UCSD-AML1 (cell line): ENCODE data around the gene RHOF.

Experiments
- DNase-seq: peaks from one replicate; lab custom pipeline; 2025; ENCODE audit not compliant: unreplicated experiment; lab: John Stamatoyannopoulos, UW

RHOF gene, protein sequence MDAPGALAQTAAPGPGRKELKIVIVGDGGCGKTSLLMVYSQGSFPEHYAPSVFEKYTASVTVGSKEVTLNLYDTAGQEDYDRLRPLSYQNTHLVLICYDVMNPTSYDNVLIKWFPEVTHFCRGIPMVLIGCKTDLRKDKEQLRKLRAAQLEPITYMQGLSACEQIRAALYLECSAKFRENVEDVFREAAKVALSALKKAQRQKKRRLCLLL

DNA sequence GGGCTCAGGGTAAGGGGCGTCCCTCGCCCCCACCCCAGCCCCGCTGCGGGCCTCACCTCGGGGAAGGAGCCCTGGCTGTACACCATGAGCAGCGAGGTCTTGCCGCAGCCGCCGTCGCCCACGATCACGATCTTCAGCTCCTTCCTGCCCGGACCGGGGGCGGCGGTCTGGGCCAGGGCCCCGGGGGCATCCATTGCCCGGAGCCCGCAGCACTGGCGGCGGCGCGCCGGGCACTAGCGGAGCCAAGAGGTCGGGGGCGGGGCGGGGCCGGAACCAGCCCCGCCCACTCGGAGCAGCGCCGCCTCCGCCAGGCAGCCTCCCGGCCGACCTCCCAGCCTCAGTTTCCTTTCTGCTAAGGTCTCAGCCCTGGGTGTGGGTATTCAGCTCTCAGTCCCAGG lies at the start of gene RHOF:
Gene RHOF (minus strand): TSS at position 249 of the 398 bp plus-strand sequence. CDS start 55 bp downstream, at position 194.
- DNase-seq = peak; percentile 91

DNA sequence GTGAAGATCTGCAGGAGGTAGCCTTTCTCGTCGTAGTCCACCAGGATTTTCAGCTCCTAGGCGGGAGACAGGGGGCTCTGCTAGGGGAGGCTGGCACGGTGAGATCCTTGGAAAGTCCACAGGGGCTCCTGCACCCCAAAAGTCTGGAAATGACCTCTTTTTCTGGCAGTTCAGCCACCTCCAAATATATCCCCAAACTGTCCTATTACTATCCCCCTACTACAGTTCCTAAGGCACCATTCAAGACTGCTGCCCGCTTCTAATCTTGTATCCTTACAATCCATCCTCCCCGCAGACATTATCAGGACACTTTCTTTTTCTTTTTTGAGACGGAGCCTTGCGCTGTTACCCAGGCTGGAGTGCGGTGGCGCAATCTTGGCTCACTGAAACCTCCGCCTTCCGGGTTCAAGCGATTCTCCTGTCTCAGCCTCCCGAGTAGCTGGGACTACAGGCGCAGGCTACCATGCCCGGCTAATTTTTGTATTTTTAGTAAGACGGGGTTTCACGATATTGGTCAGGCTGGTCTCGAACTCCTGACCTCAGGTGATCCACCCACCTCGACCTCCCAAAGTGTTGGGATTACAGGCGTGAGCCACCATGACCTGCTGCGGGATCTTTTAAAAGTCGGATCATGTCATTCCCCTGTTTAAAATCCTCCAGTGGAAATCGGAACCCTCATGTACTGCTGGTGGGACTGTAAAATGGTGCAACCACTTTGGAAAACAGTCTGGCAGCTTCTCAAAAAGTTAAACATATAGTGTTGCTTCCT lies 46.7 kb upstream of the RHOF start:
- no peak for DNase-seq

DNA sequence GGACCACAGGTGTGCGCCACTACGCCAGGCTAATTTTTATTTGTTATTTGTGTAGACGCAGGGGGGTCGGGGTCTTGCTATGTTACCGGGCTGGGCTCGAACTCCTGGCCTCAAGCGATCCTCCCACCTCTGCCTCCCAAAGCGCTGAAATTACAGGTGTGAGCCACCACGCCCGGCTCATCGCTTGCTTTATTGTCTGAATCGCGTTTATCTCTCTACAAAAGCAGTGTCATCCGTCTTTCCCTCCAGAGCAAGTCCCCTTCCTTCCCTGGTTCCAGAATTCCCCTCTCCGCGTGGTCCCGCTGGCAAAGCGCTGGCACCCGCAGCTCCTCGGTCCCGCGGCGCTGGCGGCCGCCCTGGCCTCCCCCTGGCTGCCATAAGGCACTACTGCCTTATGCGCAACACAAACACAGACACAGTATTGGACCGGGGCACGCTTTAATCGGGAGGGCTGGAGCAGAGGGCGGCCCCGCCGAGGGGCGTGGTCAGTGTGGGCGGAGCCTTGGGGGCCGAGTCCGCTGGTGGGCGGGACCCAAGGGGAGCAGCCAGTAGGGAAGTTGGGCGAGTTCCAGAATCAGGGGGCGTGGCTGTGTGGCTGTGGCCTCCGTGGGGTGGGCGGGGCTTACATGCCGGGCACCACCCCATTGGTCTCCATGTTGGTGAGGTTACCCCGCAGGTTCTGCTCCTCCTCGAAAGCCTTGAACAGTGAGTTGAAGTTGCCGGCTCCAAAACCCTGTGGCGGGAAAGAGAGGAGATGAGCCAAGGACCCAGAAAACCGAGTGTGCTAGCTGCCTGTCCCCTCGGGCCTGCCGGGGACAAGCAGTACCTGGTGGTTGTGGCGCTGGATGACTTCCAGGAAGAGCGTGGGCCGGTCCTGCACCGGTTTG lies 45.9 kb upstream of the RHOF start:
- DNase-seq = peak; percentile 99

DNA sequence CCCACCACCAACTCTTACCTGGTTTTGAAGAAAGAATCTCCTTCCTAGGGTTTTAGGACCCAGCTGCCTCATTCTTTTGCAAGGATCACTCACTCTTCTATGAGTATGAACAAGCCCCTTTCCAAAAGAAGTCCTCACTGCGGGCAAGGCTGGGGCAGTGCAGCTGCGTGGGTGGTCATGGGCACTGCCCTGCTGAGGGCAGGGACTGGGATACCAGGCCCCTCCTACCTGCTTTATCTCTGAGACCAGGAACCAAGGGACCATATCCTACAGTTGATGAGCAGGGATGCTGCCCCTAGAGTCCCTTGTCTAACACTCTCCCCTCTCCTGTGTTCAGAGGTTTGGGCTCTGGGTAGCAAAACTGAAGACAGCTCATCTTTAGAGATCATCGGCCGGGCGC lies 44.6 kb upstream of the RHOF start:
- DNase-seq = no peak

DNA sequence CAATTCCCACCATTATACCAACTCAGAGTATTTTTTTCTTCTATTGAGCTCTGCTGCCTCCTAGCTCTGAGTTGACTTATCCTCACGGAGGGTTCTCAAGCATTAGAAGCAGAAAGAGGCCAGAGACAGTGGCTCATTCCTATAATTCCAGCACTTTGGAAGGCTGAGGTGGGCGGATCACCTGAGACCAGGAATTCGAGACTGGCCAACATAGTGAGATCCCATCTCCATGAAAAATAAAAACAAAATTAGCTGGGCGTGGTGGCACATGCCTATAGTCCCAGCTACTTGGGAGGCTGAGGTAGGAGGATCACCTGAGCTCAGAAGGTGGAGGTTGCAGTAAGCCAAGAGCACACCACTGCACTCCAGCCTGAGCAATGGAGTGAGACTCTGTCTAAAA lies 44.2 kb upstream of the RHOF start:
- no peak for DNase-seq

DNA sequence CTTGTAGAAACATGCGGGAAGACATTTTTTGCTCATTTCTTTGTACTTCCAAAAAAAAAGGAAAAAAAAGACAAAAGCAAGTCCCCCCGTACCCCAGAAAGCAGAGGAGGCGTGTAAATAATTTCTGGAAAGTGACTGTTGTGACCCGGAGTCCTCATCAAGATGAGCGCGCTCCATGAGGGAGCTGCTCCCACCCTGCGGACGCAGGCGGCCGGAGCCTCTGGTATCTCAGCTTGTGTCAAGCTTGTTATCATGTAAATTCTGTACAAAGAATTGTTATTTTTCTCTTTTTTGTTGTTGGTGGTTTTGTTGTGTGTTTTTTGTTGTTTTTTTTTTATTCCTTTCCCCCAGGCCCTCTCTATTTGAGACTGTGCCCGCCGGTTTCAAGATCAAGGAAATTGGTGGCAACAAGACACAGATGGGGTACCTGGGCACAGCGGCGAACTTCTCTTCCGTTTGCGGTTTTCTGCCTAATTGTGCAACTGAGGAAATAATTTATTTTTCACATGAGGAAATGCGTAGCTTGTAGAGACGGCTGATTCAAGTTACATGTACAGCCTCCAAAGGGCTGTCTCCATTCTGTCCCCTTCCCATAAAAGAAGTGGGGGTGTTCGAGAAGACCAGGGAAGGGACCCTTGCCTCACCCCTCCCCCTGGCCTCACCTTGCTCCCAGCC lies 38.2 kb upstream of the RHOF start:
- no peak for DNase-seq

DNA sequence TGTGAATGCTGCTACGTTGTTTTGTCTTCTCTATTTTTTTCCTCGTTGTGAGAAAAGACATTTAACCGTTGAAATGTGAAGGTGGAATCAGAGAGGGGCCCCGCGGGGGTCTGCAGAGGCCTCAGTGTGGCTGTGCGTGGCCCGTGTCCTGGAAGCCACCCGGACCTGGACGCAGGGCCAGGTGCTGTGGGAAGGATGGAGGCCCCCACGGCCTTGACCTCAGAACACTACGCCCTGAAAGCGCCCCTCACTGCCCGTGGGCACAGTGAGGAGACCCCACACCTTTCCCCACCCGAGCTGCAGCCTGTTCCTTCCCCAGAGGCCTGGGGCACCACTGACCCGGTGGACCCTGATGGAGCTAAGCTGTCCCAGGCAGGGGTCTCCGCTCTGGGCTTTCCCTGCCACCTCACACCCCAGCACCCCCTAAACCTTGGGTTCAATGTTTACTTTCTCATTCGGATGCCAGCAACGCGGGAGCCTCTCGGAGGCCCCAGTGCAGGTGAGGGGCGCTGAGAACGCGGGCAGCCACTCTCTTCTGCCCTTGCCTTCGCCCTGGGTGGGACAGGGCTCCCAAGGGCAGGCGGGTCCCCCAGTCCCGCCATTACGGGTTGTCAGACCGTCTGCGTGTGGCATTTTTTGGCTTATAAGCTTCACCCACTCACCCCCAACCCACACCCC lies 37.2 kb upstream of the RHOF start:
- DNase-seq = no peak

DNA sequence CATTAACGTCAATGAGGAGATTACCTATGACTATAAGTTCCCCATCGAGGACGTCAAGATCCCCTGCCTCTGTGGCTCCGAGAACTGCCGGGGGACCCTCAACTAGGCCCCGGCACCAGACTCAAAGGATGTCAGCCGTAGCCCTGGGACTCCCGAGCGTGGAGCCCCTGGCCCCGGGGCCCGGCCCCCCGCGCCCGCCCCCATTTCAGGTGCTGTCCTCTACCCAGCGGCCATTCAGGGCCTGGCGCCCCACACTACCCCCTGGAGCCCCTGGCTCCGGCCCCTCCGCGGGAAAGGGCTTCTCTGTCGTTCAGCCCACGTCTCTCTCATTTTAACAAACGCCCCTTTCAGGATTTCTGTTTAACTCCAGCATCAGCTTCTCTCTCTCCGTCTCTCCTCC lies 36.6 kb upstream of the RHOF start:
- no peak for DNase-seq

DNA sequence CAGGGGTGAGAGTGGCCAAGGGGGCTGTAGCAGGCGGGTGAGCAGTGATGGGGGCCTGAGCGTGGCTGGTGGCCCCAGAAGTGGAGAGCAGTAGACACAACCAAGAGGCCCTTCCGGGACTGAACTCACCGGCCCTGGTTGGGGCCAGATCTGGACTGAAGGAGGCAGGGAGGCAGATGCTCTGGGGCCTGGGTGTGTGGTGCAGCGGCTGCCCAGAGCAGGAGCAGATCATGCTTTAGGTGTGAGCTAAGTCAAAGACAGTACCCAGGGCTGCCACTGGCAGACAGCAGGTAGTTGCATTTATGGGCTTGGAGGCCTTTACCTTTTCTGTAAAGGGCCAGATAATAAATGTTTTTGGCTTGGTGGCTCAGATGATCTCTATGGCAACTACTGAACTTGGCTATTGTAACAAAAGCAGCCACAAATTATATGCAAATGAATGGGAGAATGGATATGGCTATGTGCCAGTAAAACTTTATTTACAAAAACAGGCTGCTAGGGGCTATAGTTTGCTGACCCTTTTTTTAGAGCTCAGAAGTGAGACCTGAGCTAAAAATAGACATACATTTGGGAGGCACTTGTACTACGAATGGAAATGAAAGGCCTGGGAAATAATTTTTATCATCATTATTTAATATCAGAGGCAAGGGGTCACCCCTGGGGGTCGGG lies 35.9 kb upstream of the RHOF start:
- no peak for DNase-seq

DNA sequence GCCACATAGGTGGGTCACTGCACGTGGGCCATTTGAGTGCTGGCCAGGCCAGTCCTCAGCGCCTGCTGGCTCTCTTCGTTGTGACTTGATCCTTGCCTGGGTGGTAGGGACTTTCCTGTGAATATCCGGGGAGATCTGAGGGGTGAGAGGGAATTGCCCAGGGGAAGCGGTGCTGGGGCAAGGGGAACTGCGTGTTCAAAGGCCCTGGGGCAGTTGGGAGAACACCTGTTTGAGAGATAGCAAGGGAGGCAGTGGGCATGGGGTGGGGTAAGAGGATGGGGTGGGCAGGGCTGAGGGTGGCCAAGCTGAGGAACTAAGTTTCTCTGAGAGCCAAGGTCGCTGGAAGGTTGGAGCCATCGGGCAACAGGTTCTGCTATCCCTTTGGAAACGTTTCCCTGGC lies 35.3 kb upstream of the RHOF start:
- no peak for DNase-seq

DNA sequence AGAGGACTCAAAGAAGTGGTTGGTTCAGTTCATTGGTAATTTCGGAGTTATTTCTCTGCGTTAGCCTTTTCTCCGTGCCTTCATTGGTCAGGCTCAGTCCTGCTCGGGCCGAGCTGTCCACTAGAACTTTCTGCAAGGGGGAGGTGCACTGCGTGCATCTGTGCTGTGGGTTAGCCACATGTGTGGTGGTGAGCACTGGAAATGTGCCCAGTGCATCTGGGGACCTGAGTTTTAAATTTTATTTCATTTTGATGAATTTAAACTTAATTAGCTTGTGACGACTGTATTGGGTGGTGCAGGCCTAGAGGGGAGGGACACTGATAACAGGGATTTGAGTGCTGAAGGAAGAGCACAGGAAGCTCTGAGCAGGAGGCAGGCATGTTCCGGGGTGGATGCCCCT lies 34.8 kb upstream of the RHOF start:
- DNase-seq = no peak

DNA sequence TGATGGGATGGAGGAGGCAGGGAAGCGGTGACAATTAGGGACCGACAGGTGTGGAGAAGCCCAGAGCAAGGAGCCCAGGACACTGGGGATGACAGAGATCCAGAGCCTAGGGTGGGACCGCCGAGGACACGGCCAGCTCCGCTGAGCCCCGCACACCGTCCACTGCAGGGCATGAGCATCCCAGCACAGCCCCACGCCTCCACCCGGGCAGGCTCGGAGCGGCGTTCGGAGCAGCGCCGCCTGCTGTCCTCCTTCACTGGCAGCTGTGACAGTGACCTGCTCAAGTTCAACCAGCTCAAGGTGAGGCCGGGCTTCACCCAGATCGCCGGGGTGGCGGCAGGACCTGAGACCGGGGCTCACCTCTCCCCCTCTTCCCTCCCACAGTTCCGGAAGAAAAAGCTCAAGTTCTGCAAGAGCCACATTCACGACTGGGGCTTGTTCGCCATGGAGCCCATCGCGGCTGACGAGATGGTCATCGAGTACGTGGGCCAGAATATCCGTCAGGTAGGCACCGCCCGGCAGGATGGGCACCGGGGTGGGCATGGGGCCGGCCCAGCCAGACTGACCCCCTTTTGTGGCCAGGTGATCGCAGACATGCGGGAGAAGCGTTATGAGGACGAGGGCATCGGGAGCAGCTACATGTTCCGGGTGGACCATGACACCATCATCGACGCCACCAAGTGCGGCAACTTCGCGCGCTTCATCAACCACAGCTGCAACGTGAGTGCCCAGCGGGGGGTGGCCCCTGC lies 34.0 kb upstream of the RHOF start:
- DNase-seq = no peak

DNA sequence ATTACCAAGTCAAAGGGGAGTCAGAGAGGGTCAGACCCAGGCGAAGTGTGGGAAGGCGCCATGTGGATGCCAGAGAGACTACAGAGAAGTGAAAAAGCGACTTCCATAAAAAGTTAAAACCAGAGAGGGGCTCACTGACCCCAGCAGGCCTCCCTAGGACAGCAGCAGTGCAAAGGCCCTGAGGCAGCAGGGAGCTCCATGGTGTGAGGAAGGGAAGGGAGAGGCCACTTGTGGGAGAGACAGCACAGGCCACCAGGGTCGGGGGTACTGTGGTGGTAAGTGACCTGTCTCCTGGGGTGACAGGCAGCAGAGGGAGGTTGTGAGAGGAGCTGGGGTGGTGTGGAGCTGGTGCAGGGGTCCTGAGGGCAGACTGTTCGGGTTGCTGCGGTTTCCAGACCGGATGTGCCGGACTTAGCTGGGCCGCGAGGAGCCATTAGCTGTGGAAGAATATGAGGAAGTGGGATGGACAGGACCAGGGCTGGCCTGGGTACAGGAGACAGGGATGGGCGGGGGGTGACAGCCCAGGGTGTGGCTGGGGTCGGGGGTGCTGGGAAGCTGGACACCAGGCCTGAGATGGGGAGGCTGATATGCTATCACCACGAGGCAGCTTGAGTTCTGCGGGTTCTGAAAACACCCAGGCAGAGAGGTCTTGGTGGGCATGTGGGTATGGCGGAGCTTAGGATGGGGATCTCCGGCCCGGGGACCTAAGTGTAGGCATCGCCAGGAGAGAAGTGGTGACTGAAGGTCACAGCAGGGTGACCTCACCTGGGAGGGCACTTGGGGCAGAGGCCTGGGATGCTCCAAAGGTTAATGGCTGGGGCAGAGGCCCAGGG lies 33.0 kb upstream of the RHOF start:
- DNase-seq = no peak

DNA sequence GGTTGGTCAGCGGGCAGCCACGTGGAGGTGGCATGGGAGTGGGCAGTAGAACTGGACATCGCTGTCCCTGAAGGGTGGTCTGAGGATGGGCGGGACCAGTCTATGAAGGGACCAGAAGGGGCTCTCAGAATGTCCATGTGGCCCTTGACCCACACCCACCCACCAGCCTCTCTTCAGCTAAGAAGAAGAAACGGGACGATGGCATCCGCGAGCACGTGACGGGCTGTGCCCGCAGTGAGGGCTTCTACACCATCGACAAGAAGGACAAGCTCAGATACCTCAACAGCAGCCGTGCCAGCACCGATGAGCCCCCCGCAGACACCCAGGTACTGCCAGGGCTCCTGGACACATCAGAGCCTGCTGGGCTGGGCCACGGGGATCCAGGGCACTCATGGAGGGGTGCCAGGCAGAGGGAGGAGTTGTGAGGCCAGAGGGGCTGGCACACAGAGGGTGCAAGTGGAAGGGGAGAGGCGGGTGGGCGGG lies 31.6 kb upstream of the RHOF start:
- no peak for DNase-seq

DNA sequence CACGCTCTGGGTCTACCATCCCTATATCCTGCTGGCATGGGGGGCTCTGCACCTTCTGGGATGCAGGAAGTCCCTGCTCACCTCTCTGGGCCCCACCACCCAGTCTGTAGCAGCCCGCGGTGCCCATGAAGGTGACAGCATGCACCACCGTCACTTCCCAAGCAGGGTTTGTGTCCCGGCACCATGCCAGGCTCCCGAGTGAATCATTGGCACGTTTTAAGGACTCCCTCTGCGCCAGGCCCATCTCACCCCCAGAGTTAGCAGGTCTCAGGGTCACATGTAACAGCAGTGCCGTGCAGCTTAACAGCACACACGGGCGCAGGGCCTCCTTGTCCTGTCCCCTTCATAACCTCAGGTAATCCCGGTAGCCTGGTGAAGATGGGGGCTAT lies 30.2 kb upstream of the RHOF start:
- DNase-seq = no peak

DNA sequence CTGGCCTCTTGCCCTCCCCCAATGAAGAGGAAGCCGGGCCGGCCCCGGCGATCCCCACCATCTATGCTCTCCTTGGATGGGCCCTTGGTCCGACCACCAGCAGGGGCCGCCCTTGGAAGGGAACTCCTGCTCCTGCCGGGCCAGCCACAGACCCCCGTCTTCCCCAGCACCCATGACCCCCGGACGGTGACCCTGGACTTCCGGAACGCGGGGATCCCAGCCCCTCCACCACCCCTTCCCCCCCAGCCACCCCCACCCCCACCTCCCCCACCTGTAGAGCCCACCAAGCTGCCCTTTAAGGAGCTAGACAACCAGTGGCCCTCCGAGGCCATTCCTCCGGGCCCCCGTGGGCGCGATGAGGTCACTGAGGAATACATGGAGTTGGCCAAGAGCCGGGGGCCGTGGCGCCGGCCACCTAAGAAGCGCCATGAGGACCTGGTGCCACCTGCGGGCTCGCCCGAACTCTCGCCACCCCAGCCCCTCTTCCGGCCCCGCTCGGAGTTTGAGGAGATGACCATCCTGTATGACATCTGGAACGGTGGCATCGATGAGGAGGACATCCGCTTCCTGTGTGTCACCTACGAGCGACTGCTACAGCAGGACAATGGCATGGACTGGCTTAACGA lies 29.7 kb upstream of the RHOF start:
- no peak for DNase-seq

DNA sequence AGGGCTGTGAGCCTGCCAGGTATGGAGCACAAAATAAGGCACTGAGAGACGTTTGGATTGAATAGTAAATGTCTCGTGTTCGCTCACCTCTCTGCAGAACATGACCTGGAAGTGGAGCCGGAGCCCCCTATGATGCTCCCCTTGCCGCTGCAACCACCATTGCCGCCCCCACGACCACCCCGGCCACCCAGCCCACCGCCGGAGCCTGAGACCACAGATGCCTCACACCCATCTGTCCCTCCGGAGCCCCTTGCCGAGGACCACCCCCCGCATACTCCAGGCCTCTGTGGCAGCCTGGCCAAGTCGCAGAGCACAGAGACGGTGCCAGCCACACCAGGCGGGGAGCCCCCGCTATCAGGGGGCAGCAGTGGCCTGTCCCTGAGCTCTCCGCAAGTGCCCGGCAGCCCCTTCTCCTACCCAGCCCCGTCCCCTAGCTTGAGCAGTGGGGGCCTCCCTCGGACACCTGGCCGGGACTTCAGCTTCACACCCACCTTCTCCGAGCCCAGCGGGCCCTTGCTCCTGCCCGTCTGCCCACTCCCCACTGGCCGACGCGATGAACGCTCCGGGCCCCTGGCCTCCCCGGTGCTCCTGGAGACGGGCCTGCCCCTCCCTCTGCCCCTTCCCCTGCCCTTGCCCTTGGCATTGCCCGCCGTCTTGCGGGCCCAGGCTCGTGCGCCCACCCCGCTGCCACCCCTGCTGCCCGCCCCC lies 29.1 kb upstream of the RHOF start:
- no peak for DNase-seq
